Stomach (tissue), 9 donors: ENCODE data around the gene KCNAB1. TPM values are rescaled to one million over a fixed set of nuclear protein-coding genes. Genes with fewer than 3 reads are reported as not detected.

ENCODE experiments used
- DNase-seq, 2 donors: peaks; one replicate each; pipeline versions ENCODE4 v3.0.0 to v3.0.0-alpha.2; 2013 to 2019
- H3K27ac ChIP-seq, 5 donors: fragments of 200-600 bp in 4 of 5; sonication (generic) in 4 of 5; one replicate each; pipeline ENCODE4 v1.5.1; 2013 to 2019; ENCODE audit warnings: mild to moderate bottlenecking in 1 of 5, moderate library complexity in 1 of 5
- H3K27me3 ChIP-seq, 3 donors: fragments of 200-600 bp; sonication (generic); one replicate each; pipeline ENCODE4 v1.5.1; 2017 to 2019; ENCODE audit warnings: mixed run types in 1 of 3
- H3K36me3 ChIP-seq, 4 donors: fragments of 200-600 bp; sonication (generic); 1 replicate in 3 of 4; 2 replicates in 1 of 4; pipeline ENCODE4 v1.5.1; 2016 to 2019
- H3K4me1 ChIP-seq, 4 donors: fragments of 200-600 bp; sonication (generic); one replicate each; pipeline ENCODE4 v1.5.1; 2016 to 2019
- H3K4me3 ChIP-seq, 4 donors: fragments of 200-600 bp; sonication (generic) in 3 of 4; one replicate each; pipeline ENCODE4 v1.5.1; 2016 to 2019; ENCODE audit warnings: mild to moderate bottlenecking in 1 of 4
- H3K9me3 ChIP-seq, 4 donors: fragments of 200-600 bp; sonication (generic); one replicate each; pipeline ENCODE4 v1.5.1; 2016 to 2019
- CTCF ChIP-seq, 7 experiments: fragments of 450-650 bp in 4 of 7; fragments of 200-600 bp in 3 of 7; sonication (generic) in 3 of 7; IDR thresholded peaks; one replicate each; pipeline ENCODE4 v1.5.1; 2016 to 2019; ENCODE audit warnings: antibody characterized with exemption in 7 of 7, control low read depth in 2 of 7, mild to moderate bottlenecking in 1 of 7
- EP300 ChIP-seq: sonication (generic); formaldehyde crosslinking; IDR thresholded peaks from one replicate; pipeline ENCODE4 v1.6.1; 2017; ENCODE audit warnings: antibody characterized with exemption
- POLR2A ChIP-seq, 4 donors: fragments of 450-650 bp; IDR thresholded peaks; one replicate each; pipeline ENCODE4 v1.6.1; 2016; ENCODE audit warnings: antibody characterized with exemption in 4 of 4, control low read depth in 2 of 4, mild to moderate bottlenecking in 1 of 4, moderate library complexity in 1 of 4
- POLR2AphosphoS5 ChIP-seq, 3 donors: sonication (generic); formaldehyde crosslinking; IDR thresholded peaks; one replicate each; pipeline ENCODE4 v1.6.1; 2016; ENCODE audit warnings: antibody characterized with exemption in 3 of 3
- WGBS, 5 donors: extraction: QIAGEN DNeasy Blood & Tissue Kit in 3 of 5; methylation state at CpG; one replicate each; pipeline versions ENCODE4 v1.1.5 to v1.1.7; 2013 to 2018; 5-methylcytosine and 5-hydroxymethylcytosine counted together
- intact Hi-C: fragments of 100-400 bp; cut with DNase I; formaldehyde crosslinking; loops from one replicate; pipeline ENCODE4 v1.15.1; 2023; ENCODE audit warnings: low total_unique reads
- polyA plus RNA-seq, 3 donors: library from polyadenylated mRNA; stranded (reverse); fragments of 200-250 nt; gene quantifications; one replicate each; pipeline ENCODE4 v1.2.3, GENCODE V29; 2013
- total RNA-seq, 5 donors: library from RNA; depleted of rRNA; stranded (reverse); fragments of >200 nt; gene quantifications; one replicate each; pipeline versions ENCODE4 v1.1.0 to v1.2.3, GENCODE V29; 2014 to 2016
- donor health status: healthy with polysubstance abuse.
- donor health status: Bipolar disorder and iron deficiency.
- donor health status: healthy.

Gene KCNAB1
- total and polyA plus RNA-seq, 8 donors = 0.12 to 3.8 (median 0.29) TPM; not detected in 2

- no peak for DNase-seq
- intact Hi-C loops = no loop called here
- no peaks in the 10 kb centered on the region for H3K9me3 ChIP-seq
- H3K27ac ChIP-seq = no peak overlapping the region
- no peak for TF ChIP-seq POLR2A (IDR thresholded peaks at IDR 0.05)
- TF ChIP-seq CTCF (IDR thresholded peaks at IDR 0.05) = no peak
- TF ChIP-seq EP300 = no peak
- TF ChIP-seq POLR2AphosphoS5 (IDR thresholded peaks at IDR 0.05) = no peak
- peaks cover 0 to 5% (median 0%) of the 10 kb centered on the region in 4 donors for H3K4me1 ChIP-seq
- H3K36me3 ChIP-seq = no peaks in the 10 kb centered on the region
- WGBS, 5 donors = 82 to 90% (median 84%) methylated on average over 6 of the region's 6 CpGs
- no peak overlapping the region for H3K4me3 ChIP-seq
- H3K27me3 ChIP-seq = no peaks in the 10 kb centered on the region
These were observed 305.3 kb downstream of the KCNAB1 start for GRCh38 chr3:156425651-156426050.

GRCh38 chr3:156429125-156429524 lies 308.7 kb downstream of the KCNAB1 start:
- Histone ChIP-seq H3K4me3 (no peak overlapping the region), H3K27ac (no peak overlapping the region), H3K9me3 (no peaks in the 10 kb centered on the region), H3K4me1 (peaks cover 0 to 5% (median 0%) of the 10 kb centered on the region in 4 donors), H3K27me3 (no peaks in the 10 kb centered on the region), H3K36me3 (no peaks in the 10 kb centered on the region)
- DNase-seq = no peak
- intact Hi-C loops = no loop called here
- 32 to 63% (median 35%) methylated on average over 4 of the region's 4 CpGs for WGBS, 5 donors
- TF ChIP-seq CTCF (IDR thresholded peaks at IDR 0.05) (no peak), POLR2A (IDR thresholded peaks at IDR 0.05) (no peak), POLR2AphosphoS5 (IDR thresholded peaks at IDR 0.05) (no peak), EP300 (no peak)

GRCh38 chr3:156431334-156432124 lies 311.2 kb downstream of the KCNAB1 start:
- H3K27ac ChIP-seq = no peak overlapping the region
- H3K4me1 ChIP-seq = peaks cover 0 to 5% (median 0%) of the 10 kb centered on the region in 4 donors
- intact Hi-C loops = no loop called here
- H3K27me3 ChIP-seq = no peaks in the 10 kb centered on the region
- no peak for DNase-seq
- TF ChIP-seq CTCF (IDR thresholded peaks at IDR 0.05) = no peak
- no peak for TF ChIP-seq POLR2AphosphoS5 (IDR thresholded peaks at IDR 0.05)
- no peak for TF ChIP-seq POLR2A (IDR thresholded peaks at IDR 0.05)
- no peak for TF ChIP-seq EP300
- 82 to 92% (median 90%) methylated on average over 4 of the region's 4 CpGs for WGBS, 5 donors
- no peaks in the 10 kb centered on the region for H3K36me3 ChIP-seq
- no peak overlapping the region for H3K4me3 ChIP-seq
- H3K9me3 ChIP-seq = no peaks in the 10 kb centered on the region

- Histone ChIP-seq H3K9me3 (no peaks in the 10 kb centered on the region), H3K27ac (no peak overlapping the region), H3K4me3 (no peak overlapping the region), H3K36me3 (no peaks in the 10 kb centered on the region), H3K27me3 (no peaks in the 10 kb centered on the region), H3K4me1 (peaks cover 0 to 5% (median 0%) of the 10 kb centered on the region in 4 donors)
- DNase-seq = no peak
- intact Hi-C loops = no loop called here
- 71 to 87% (median 73%) methylated on average over 2 of the region's 2 CpGs for WGBS, 5 donors
- no peak for TF ChIP-seq CTCF (IDR thresholded peaks at IDR 0.05)
- no peak for TF ChIP-seq POLR2AphosphoS5 (IDR thresholded peaks at IDR 0.05)
- no peak for TF ChIP-seq POLR2A (IDR thresholded peaks at IDR 0.05)
- TF ChIP-seq EP300 = no peak
These were observed 312.2 kb downstream of the KCNAB1 start for GRCh38 chr3:156432563-156432962.
